ENCODE data around the gene NTN5.

GRCh38 chr19:48637449-48637947, 35.3 kb downstream of the NTN5 start:
- TF ChIP-seq, protein P1, sequence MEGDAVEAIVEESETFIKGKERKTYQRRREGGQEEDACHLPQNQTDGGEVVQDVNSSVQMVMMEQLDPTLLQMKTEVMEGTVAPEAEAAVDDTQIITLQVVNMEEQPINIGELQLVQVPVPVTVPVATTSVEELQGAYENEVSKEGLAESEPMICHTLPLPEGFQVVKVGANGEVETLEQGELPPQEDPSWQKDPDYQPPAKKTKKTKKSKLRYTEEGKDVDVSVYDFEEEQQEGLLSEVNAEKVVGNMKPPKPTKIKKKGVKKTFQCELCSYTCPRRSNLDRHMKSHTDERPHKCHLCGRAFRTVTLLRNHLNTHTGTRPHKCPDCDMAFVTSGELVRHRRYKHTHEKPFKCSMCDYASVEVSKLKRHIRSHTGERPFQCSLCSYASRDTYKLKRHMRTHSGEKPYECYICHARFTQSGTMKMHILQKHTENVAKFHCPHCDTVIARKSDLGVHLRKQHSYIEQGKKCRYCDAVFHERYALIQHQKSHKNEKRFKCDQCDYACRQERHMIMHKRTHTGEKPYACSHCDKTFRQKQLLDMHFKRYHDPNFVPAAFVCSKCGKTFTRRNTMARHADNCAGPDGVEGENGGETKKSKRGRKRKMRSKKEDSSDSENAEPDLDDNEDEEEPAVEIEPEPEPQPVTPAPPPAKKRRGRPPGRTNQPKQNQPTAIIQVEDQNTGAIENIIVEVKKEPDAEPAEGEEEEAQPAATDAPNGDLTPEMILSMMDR (IDR thresholded peaks at IDR 0.05) = no peak
- TF ChIP-seq POLR2A (IDR thresholded peaks at IDR 0.05) = no peak

Measured in lower leg skin (tissue), 3 donors.